ENCODE results near the gene CYB5RL.

- TF ChIP-seq POLR2AphosphoS5 (IDR thresholded peaks at IDR 0.05; ENCODE audit: low read depth, low read length), result no peak
- no peak for TF ChIP-seq POLR2A (IDR thresholded peaks at IDR 0.05; ENCODE audit: low read depth, low read length)
Measured at GRCh38 chr1:54151013-54151412, 48.8 kb downstream of the CYB5RL start.

Data from GM12892 (cell line).